OCI-LY7 (cell line): ENCODE measurements around the gene UGT3A2. TPM values are rescaled to one million over a fixed set of nuclear protein-coding genes. Genes with fewer than 3 reads are reported as not detected.

Experiments
- BruUV-seq: library from RNA; stranded (reverse); fragments of 400-500 nt; replicated peaks from 2 replicates; lab custom pipeline; 2021; lab: Mats Ljungman, UMichigan
- CTCF ChIA-PET: fragments of 300-600 bp; sonication (Branson Sonifier 250); formaldehyde crosslinking; loops from one replicate; lab custom pipeline; 2022; ENCODE audit warnings: antibody characterized with exemption; ENCODE audit not compliant: unreplicated experiment; lab: Charles Lee
- POLR2A ChIA-PET: fragments of 300-600 bp; sonication (Branson Sonifier 250); formaldehyde crosslinking; loops from one replicate; lab custom pipeline; 2022; ENCODE audit warnings: antibody characterized with exemption; lab: Charles Lee
- DNase-seq: peaks from one replicate; pipeline ENCODE4 v3.0.0-alpha.2; 2015; ENCODE audit warnings: low spot score
- H2AFZ ChIP-seq: fragments of 200-600 bp; sonication (generic), shearing (Covaris generic); 2 replicates; pipeline ENCODE4 v1.6.1; 2014; ENCODE audit warnings: mild to moderate bottlenecking, antibody characterized with exemption, low read length, moderate library complexity
- H3K27ac ChIP-seq: fragments of 200-600 bp; sonication (generic); 2 replicates; pipeline ENCODE4 v1.5.1; 2014; ENCODE audit warnings: mixed run types, low read depth, mild to moderate bottlenecking, moderate library complexity, low read length, inconsistent platforms; ENCODE audit not compliant: poor library complexity, severe bottlenecking
- H3K36me3 ChIP-seq: fragments of 200-600 bp; sonication (generic); 2 replicates; pipeline ENCODE4 v1.6.1; 2014; ENCODE audit warnings: mild to moderate bottlenecking, antibody characterized with exemption, low read length, moderate library complexity, mixed read lengths; ENCODE audit not compliant: insufficient read depth
- H3K4me1 ChIP-seq: fragments of 200-600 bp; sonication (generic); 2 replicates; pipeline ENCODE4 v1.5.1; 2014; ENCODE audit warnings: mild to moderate bottlenecking, low read length; ENCODE audit not compliant: insufficient read depth, poor library complexity, severe bottlenecking
- H3K4me2 ChIP-seq: fragments of 200-600 bp; sonication (generic); 2 replicates; pipeline ENCODE4 v1.6.1; 2014; ENCODE audit warnings: mild to moderate bottlenecking, low read length
- H3K4me3 ChIP-seq: fragments of 200-600 bp; sonication (generic); 2 replicates; pipeline ENCODE4 v1.5.1; 2014; ENCODE audit warnings: mild to moderate bottlenecking, low read depth, low read length; ENCODE audit not compliant: poor library complexity, severe bottlenecking
- H3K79me2 ChIP-seq: fragments of 200-600 bp; sonication (generic); 2 replicates; pipeline ENCODE4 v1.6.1; 2016; ENCODE audit warnings: low read depth, mild to moderate bottlenecking, low read length, moderate library complexity, mixed read lengths; ENCODE audit not compliant: insufficient read depth
- H3K9me2 ChIP-seq: fragments of 200-600 bp; sonication (generic); 2 replicates; pipeline ENCODE4 v1.6.1; 2016; ENCODE audit warnings: mild to moderate bottlenecking, low read length, mixed read lengths; ENCODE audit not compliant: insufficient read depth
- H3K9me3 ChIP-seq: fragments of 200-600 bp; sonication (generic); 2 replicates; pipeline ENCODE4 v1.6.1; 2014; ENCODE audit warnings: mild to moderate bottlenecking, mixed run types, low read length, mixed read lengths
- H4K20me1 ChIP-seq: fragments of 200-600 bp; sonication (generic); 2 replicates; pipeline ENCODE4 v1.6.1; 2014; ENCODE audit warnings: mild to moderate bottlenecking, antibody characterized with exemption, low read length, moderate library complexity, mixed read lengths; ENCODE audit not compliant: insufficient read depth
- EZH2phosphoT487 ChIP-seq: fragments of 200-600 bp; sonication (generic); IDR thresholded peaks from 2 replicates; pipeline ENCODE4 v1.6.1; 2018; ENCODE audit warnings: low read depth, borderline replicate concordance, mild to moderate bottlenecking, mixed run types, antibody characterized with exemption, low read length, moderate library complexity, mixed read lengths
- intact Hi-C: fragments of 100-400 bp; cut with micrococcal nuclease; formaldehyde crosslinking; loops from one replicate; pipeline ENCODE4 v1.10.0; 2022; ENCODE audit not compliant: unreplicated experiment
- total RNA-seq, 2 experiments: library from RNA; depleted of rRNA in 1 of 2; stranded (reverse); fragments of >200 nt in 1 of 2; shearing (Covaris generic) in 1 of 2; gene quantifications; 2 replicates each; pipeline ENCODE4 v1.2.3, GENCODE V29; 2014 to 2022
- TF ChIP-seq, protein P1 (sequence below): fragments of 200-600 bp; sonication (generic); conservative IDR thresholded peaks from 2 replicates; pipeline ENCODE4 v1.5.1; 2014; ENCODE audit warnings: mild to moderate bottlenecking, antibody characterized with exemption, low read length, moderate library complexity, mixed read lengths

The UGT3A2 gene
- total RNA-seq, 2 experiments from 2014 or later, result 0.13 TPM; not detected in 1

DNA sequence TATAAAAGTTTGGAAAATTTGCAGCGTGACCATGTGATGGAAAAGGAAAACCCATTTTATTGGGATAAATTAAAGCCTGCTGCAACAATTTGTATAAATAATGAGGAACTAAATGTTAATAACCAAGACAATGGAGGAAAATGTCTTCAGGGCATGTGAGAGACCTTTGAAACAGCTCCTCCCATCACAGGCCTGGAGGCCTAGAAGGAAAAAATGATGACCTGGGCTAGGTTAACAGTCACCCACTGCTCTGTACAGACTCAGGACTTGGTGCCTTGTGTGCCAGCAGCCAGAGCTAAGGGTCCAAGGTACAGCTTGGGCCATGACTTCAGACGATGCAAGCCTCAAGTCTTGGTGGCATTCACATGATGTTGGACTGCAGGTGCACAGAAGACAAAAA, 53.5 kb downstream of the UGT3A2 start:
- H3K36me3 ChIP-seq, result no peaks in the 10 kb centered on the region
- H4K20me1 ChIP-seq, result no peaks in the 10 kb centered on the region
- H3K4me3 ChIP-seq, result no peak overlapping the region
- POLR2A ChIA-PET, result no interaction called here
- no peak for TF ChIP-seq EZH2phosphoT487
- TF ChIP-seq, protein P1, sequence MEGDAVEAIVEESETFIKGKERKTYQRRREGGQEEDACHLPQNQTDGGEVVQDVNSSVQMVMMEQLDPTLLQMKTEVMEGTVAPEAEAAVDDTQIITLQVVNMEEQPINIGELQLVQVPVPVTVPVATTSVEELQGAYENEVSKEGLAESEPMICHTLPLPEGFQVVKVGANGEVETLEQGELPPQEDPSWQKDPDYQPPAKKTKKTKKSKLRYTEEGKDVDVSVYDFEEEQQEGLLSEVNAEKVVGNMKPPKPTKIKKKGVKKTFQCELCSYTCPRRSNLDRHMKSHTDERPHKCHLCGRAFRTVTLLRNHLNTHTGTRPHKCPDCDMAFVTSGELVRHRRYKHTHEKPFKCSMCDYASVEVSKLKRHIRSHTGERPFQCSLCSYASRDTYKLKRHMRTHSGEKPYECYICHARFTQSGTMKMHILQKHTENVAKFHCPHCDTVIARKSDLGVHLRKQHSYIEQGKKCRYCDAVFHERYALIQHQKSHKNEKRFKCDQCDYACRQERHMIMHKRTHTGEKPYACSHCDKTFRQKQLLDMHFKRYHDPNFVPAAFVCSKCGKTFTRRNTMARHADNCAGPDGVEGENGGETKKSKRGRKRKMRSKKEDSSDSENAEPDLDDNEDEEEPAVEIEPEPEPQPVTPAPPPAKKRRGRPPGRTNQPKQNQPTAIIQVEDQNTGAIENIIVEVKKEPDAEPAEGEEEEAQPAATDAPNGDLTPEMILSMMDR, result no peak
- H2AFZ ChIP-seq, result no peak overlapping the region
- H3K9me3 ChIP-seq, result peaks cover 13% of the 10 kb centered on the region; the same call in 1 of the 2 replicates
- no peak overlapping the region for H3K27ac ChIP-seq
- no peak for DNase-seq
- H3K4me1 ChIP-seq, result no peaks in the 10 kb centered on the region
- no peak overlapping the region for H3K4me2 ChIP-seq
- no peaks in the 10 kb centered on the region for H3K79me2 ChIP-seq
- no TSS peak for BruUV-seq
- intact Hi-C loops, result no loop called here
- CTCF ChIA-PET, result no interaction called here
- H3K9me2 ChIP-seq, result no peaks in the 10 kb centered on the region

DNA sequence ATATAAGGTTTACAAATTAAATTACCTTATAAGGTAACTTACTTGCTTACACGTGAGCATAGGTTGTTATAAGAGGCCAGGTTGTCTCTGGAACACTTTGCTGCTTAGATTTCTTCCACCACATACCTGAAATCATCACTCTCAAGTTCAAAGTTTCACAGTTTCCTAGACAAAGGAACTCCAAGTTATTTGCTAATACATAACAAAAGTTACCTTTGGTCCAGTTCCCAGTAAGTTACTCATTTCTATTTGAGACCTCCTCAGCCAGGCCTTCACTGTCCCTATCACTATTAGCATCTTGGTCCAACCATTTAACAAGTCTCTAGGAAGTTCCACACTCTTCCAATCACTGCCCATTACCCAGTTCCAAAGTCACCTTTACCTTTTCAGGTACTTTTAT, 57.0 kb downstream of the UGT3A2 start:
- TF ChIP-seq EZH2phosphoT487, result no peak
- TF ChIP-seq, protein P1, result no peak
- no peaks in the 10 kb centered on the region for H3K36me3 ChIP-seq
- no peak for DNase-seq
- intact Hi-C loops, result no loop called here
- no peaks in the 10 kb centered on the region for H3K9me2 ChIP-seq
- peaks cover 13% of the 10 kb centered on the region; the same call in 1 of the 2 replicates for H3K9me3 ChIP-seq
- H3K27ac ChIP-seq, result no peak overlapping the region
- no peaks in the 10 kb centered on the region for H3K79me2 ChIP-seq
- H4K20me1 ChIP-seq, result no peaks in the 10 kb centered on the region
- no TSS peak for BruUV-seq
- no peaks in the 10 kb centered on the region for H3K4me1 ChIP-seq
- CTCF ChIA-PET, result no interaction called here
- H2AFZ ChIP-seq, result no peak overlapping the region
- H3K4me3 ChIP-seq, result no peak overlapping the region
- POLR2A ChIA-PET, result no interaction called here
- H3K4me2 ChIP-seq, result no peak overlapping the region

DNA sequence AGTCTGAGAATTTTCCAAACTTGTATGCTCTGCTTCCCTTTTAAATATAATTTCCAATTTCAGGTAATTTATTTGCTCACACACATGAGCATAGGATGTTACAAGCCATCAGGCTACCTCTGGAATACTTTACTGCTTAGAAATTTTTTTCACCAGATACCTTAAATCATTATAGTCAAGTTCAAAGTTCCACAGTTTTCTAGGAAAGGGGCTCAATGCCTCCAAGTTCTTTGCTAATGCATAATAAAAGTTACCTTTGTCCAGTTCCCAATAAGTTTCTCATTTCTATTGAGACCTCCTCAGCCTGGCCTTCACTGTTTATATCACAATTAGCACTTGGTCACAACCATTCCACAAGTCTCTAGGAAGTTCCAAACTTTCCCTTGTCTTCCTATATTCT, 59.3 kb downstream of the UGT3A2 start:
- H4K20me1 ChIP-seq, result no peaks in the 10 kb centered on the region
- peaks cover 7% of the 10 kb centered on the region; the same call in 1 of the 2 replicates for H3K9me3 ChIP-seq
- H3K4me1 ChIP-seq, result no peaks in the 10 kb centered on the region
- no peak overlapping the region for H2AFZ ChIP-seq
- no peak overlapping the region for H3K27ac ChIP-seq
- intact Hi-C loops, result no loop called here
- H3K4me3 ChIP-seq, result no peak overlapping the region
- ChIA-PET CTCF (no interaction called here), POLR2A (no interaction called here)
- TF ChIP-seq EZH2phosphoT487, result no peak
- TF ChIP-seq, protein P1, result no peak
- DNase-seq, result no peak
- H3K4me2 ChIP-seq, result no peak overlapping the region
- no TSS peak for BruUV-seq
- H3K36me3 ChIP-seq, result no peaks in the 10 kb centered on the region
- H3K79me2 ChIP-seq, result no peaks in the 10 kb centered on the region
- H3K9me2 ChIP-seq, result no peaks in the 10 kb centered on the region
